AG09319 (cell line): ENCODE results near the gene ANOS1.

ENCODE experiments used
- DNase-seq: peaks from one replicate; pipeline ENCODE4 v3.0.0-alpha.2; 2010; ENCODE audit warnings: low read depth; ENCODE audit errors: extremely low read depth
- TF ChIP-seq, protein P1 (sequence below): IDR thresholded peaks from 2 replicates; pipeline ENCODE4 v1.5.1; 2011; ENCODE audit warnings: low read depth, mild to moderate bottlenecking, inconsistent platforms, low read length, moderate library complexity

ANOS1 gene

DNA sequence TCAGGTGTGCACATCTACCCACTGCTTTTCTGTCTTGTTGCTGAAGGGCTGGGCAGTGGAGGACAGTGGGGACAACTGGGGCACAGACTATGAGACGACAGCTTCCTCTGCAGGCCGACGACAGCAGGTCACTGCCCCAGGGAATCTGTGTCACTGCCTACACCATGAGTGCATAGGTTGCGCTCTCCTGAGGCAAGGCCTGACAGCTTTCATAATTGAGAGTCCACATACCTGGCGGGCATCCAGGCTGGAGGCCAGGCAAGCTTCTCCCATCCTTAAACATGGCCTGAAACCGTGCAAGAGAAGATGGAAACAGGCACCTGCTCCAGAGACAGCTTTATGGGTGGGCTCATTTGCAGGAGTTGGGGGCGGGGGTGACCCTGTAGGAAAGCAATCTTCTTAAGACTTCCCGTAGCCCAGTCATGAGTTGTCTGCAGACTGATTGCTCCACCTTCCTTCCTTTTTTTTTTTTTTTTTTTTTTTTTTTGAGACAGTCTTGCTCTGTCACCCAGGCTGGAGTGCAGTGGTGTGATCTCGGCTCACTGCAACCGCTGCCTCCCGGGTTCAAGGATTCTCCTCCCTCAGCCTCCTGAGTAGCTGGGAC lies 2.9 kb downstream of the ANOS1 start:
- DNase-seq = no peak
- TF ChIP-seq, protein P1, sequence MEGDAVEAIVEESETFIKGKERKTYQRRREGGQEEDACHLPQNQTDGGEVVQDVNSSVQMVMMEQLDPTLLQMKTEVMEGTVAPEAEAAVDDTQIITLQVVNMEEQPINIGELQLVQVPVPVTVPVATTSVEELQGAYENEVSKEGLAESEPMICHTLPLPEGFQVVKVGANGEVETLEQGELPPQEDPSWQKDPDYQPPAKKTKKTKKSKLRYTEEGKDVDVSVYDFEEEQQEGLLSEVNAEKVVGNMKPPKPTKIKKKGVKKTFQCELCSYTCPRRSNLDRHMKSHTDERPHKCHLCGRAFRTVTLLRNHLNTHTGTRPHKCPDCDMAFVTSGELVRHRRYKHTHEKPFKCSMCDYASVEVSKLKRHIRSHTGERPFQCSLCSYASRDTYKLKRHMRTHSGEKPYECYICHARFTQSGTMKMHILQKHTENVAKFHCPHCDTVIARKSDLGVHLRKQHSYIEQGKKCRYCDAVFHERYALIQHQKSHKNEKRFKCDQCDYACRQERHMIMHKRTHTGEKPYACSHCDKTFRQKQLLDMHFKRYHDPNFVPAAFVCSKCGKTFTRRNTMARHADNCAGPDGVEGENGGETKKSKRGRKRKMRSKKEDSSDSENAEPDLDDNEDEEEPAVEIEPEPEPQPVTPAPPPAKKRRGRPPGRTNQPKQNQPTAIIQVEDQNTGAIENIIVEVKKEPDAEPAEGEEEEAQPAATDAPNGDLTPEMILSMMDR = no peak

DNA sequence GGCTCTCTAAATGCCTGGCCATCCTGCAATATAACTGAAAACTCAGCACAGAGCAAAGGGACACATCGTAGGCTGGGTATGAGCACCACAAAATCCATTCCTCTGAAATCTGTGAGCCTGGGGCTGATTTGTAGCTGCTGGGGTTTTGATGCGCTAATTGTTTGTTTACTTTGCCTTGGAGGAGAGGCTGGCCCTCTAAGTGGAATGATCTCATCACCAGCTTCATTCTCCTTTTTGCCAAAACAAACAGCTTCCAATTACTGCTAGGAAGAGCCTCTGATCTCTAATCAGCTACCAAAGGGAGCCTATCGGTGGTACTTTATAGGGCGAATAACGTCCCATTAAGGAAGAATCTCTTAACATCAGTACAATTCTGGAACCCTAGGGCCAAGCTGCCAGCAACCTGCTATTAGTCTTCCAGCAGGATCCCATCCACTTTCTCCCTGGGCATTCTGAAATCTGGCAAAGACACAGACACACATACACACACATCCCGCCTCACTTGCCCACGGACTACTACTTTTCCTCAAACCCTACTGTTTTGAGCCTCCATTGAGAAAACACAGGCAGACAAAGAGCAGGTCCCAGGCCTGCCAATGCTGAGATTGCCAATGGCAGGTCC lies 5.8 kb downstream of the ANOS1 start:
- DNase-seq = no peak
- TF ChIP-seq, protein P1 = no peak

DNA sequence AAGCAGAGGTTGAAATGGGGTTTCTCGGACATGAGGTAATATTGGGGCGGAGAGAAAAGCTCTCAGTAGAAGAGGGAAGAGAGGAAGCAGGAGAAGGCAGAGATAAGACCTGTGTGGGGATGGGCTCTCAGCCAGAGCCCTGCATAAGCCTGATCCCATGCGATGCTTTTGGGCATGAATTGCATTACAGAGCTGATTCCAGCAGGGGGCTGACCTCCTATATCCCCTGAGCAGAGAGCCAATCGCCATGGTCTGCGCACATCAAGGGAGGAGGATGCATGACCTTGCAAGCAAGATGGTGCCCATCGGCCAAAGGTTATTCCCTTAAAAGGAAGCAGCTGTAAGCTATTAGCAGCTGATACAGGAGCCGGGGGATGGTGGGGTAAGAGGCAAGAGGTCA lies 7.6 kb downstream of the ANOS1 start:
- TF ChIP-seq, protein P1 = no peak
- no peak for DNase-seq

DNA sequence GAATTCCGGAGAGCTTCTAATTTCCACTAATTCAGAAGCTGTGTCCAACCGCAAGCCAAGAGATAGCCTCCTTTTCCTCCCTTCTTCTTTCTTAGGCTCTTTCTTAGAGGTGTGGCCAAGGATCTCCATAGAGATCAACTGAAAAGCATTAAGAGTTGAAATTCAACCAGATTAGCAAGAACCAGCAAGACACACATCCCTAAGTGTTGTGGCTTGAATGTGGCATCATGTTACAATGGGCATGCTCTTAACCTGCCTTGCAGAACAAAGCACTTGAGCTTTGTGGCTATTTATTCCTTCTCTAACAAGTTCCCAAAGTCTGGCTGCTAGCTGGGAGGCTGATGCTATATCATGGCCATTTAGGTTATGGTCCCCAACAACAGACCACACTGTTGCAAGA lies 10.4 kb downstream of the ANOS1 start:
- no peak for DNase-seq
- TF ChIP-seq, protein P1 = no peak

DNA sequence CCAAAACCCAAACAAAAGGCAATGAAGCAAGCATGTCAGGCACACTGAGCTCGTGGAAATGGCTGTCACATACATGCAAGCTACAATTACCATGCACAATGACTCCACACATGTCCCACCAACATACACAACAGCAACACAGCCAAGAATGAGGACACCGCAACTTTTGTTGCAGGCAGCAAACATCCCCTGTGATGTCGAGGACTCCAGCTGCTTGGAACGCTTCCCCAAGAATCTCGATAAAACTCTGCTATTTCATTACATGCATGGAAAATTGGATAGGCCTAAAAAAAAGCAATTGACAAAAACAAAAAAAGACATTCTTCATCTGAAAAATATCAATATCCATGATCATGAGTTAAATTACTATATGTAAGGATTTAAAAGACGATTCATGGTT lies 11.8 kb downstream of the ANOS1 start:
- DNase-seq = no peak
- TF ChIP-seq, protein P1 = no peak

DNA sequence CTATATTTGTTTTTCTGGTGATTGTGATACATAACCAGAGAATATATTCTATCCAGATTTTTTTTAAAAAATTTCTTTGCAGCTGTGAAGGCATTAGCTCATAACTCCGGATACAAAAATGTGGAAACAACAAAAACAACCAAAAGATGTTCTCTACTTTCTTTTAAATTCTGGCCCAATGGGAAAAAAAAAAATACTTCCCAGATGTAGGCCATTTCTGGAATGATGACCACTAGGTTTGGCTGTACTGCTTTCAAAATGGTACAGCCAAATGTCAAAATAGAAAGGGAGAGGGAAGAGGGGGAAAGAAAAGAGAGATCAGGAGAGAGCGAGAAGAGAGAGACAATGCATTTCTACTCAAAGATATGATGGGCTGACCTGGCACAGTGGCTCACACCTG lies 14.6 kb downstream of the ANOS1 start:
- DNase-seq = no peak
- TF ChIP-seq, protein P1 = no peak

DNA sequence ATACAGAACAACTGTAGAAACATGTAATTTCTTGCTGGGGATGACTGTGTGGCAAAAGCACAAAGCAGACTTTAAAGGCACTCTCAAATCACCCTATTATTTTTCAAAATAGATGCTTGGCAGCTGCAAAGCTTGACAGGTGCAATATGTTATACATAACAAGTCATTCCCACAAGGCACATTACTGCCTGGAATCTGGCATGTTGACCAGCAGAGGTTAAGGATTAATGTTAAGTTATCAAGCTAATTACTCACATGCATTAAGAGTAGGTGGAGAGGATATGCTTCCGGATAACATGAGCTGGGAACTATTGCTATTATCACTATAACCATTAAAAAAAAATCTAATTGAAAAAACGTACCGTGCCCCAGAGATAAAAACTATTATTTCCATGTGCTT lies 17.8 kb downstream of the ANOS1 start:
- TF ChIP-seq, protein P1 = no peak
- DNase-seq = no peak
